IPS-NIHi7 (cell line): ENCODE results near the gene CHST11.

ENCODE experiments used
- DNase-seq: peaks from one replicate; pipeline ENCODE4 v3.0.0; 2012; ENCODE audit warnings: mixed read lengths; ENCODE audit errors: extremely low spot score

CHST11 gene

GRCh38 chr12:104456417-104456949, at the start of gene CHST11:
Gene CHST11, plus strand, starts transcription at chr12:104456948.
- DNase-seq, result peak; percentile 97

GRCh38 chr12:104407438-104407837, 49.3 kb upstream of the CHST11 start:
- DNase-seq, result no peak

- no peak for DNase-seq
Measured at GRCh38 chr12:104407922-104408321, 48.8 kb upstream of the CHST11 start.

- DNase-seq, result no peak
Measured at GRCh38 chr12:104410326-104410725, 46.4 kb upstream of the CHST11 start.

- DNase-seq, result no peak
Measured at GRCh38 chr12:104410786-104411185, 46.0 kb upstream of the CHST11 start.

GRCh38 chr12:104411826-104412641, 44.7 kb upstream of the CHST11 start:
- DNase-seq, result no peak

- no peak for DNase-seq
Measured at GRCh38 chr12:104412681-104413080, 44.1 kb upstream of the CHST11 start.

GRCh38 chr12:104413330-104413729, 43.4 kb upstream of the CHST11 start:
- DNase-seq, result no peak

- DNase-seq, result peak; percentile 77
Measured at GRCh38 chr12:104414581-104415341, 42.0 kb upstream of the CHST11 start.

GRCh38 chr12:104415342-104415980, 41.3 kb upstream of the CHST11 start:
- no peak for DNase-seq

GRCh38 chr12:104416136-104416535, 40.6 kb upstream of the CHST11 start:
- no peak for DNase-seq

- no peak for DNase-seq
Measured at GRCh38 chr12:104416585-104416984, 40.2 kb upstream of the CHST11 start.

GRCh38 chr12:104419717-104420116, 37.0 kb upstream of the CHST11 start:
- DNase-seq, result no peak

GRCh38 chr12:104420868-104421267, 35.9 kb upstream of the CHST11 start:
- no peak for DNase-seq

- DNase-seq, result no peak
Measured at GRCh38 chr12:104421343-104421742, 35.4 kb upstream of the CHST11 start.

- DNase-seq, result no peak
Measured at GRCh38 chr12:104422441-104422840, 34.3 kb upstream of the CHST11 start.

- DNase-seq, result no peak
Measured at GRCh38 chr12:104423273-104423672, 33.5 kb upstream of the CHST11 start.

GRCh38 chr12:104423809-104424208, 32.9 kb upstream of the CHST11 start:
- no peak for DNase-seq

GRCh38 chr12:104424955-104425354, 31.8 kb upstream of the CHST11 start:
- no peak for DNase-seq

GRCh38 chr12:104425614-104426013, 31.1 kb upstream of the CHST11 start:
- DNase-seq, result no peak

- DNase-seq, result no peak
Measured at GRCh38 chr12:104426926-104427546, 29.7 kb upstream of the CHST11 start.

GRCh38 chr12:104427547-104427938, 29.2 kb upstream of the CHST11 start:
- no peak for DNase-seq
